CD4-positive, alpha-beta T cell treated with Interleukin-10 for 1 hour (primary cell): ENCODE measurements around the gene HAND1.
"Not testable (repeated sequence)": the region's sequence is repeated elsewhere in the genome, so short reads cannot be mapped to it uniquely, and the experiment has no call there.

Source experiments
- DNase-seq: peaks from one replicate; pipeline ENCODE4 v3.0.0-alpha.2; 2020

HAND1 gene

DNA sequence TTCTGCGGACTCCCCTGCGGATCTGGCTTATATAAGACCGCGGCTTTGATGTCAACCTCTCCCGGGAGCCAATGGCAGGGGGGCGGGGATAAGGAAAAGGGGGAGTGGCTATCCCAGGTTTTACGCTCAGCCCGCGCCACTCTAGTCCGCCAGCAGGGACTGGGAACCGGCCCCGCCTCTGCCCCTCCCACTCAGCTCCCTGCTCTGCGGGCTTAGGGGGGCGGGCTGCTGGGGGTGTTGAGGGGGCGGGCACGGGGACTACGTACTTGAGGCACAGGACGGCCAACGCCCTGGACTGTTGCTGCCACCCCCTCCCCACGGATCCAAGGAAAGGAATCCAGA is at the start of gene HAND1:
Gene HAND1 (minus strand): TSS at position 4 of the 342 bp plus-strand sequence. CDS start 219 bp downstream, outside the sequence.
- DNase-seq, result no peak

DNA sequence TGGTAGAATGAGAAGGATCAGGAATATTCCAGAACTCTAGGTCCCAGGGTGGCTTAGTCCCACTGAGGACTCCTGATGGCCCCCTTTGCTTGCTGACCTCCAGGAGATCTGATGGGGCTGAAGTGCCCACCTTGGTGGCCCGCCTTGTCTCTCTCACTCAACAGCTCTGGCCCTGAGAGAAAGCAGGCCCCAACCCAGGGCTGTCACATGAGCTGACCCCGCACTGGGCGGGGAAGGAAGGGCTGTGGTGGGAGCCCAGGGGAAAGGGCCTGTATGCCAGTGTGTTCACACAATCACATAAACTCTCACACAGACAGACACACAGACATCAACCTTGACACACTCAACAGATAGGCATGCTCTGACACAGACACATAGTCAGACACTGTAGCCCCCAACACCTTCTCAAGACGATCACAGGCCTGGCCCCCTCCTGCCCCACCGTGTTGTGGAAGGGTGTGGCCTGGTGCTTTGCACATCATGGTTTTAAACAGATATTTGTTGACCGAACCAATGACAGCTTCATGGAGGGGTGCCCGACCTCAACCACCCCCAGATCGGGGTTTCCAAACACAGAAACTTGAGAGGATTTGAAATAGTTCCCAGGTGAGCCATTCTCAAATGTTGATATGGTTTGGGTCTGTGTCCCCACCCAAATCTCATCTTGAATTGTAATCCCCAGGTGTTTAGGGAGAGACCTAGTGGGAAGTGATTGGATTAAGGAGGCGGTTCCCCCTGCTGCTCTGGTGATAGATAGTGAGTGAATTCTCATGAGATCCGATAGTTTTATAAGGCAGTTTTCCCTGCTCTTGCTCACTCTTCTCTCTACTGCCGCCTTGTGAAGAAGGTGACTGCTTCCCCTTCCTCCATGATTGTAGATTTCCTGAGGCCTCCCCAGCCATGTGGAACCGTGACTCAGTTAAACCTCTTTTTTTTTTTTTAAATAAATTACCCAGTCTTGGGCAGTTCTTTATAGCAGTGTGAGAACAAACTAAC is 48.5 kb upstream of the HAND1 start:
- no peak for DNase-seq

DNA sequence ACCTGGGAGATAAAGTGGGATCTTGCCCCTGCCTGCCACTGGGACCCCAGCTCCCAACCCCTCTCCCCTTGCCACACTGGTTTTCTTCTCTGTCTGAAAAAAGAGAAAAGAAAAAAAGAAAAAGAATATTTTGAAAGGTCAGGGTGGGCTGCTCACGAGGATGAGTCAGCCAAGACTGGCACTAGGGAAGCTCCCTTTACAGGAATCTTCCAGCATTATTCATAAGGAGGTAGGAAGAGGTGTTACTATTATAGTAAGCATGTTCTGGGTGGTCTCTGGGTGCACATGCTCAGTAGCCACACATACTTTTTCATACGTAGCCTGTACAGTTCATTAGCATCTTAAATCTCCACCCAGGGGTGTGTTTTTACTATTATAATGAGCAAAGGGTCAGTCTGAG is 46.8 kb upstream of the HAND1 start:
- DNase-seq, result no peak

GRCh38 chr5:154524181-154524580 is 46.2 kb upstream of the HAND1 start:
- no peak for DNase-seq

DNA sequence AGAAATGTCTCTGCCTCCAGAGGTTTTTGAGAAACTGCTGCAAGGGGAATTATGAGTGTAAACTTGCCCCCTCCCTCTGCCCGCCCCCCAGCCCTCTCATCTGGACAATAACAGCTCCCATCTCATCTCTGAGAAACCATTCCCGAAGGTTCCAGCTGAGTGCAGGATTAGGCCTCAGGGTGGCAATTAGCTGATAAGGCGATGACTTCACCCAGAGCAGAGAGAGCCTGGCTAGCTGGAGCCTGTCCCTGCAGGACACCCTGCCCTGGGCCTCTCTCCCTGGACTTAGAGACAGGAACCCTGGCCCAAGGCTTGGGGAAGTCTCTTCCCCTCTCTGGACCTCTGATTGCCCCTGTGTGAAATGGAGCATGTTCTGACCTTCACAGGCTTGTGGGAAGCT is 45.7 kb upstream of the HAND1 start:
- DNase-seq, result no peak

DNA sequence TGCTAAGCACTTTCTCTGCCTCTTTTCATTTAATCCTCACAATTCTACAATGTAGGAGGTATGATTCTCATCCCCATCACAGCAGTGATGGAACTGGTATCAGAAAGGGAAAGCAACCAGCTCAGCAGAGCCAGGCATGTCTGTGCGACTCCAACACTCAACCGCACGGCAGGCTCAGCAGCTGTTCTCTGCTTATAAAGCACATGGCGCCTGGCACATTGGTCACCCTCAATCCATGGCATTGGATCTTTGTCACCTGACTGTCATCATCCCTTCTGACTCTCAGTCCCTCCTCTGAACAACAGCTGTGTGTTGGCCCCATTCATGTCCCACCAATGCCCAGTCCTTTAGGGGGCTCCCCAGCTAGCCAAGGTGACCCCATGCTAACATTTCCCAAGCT is 45.1 kb upstream of the HAND1 start:
- no peak for DNase-seq

- DNase-seq, result no peak
These were observed 44.3 kb upstream of the HAND1 start for GRCh38 chr5:154522284-154522683.

DNA sequence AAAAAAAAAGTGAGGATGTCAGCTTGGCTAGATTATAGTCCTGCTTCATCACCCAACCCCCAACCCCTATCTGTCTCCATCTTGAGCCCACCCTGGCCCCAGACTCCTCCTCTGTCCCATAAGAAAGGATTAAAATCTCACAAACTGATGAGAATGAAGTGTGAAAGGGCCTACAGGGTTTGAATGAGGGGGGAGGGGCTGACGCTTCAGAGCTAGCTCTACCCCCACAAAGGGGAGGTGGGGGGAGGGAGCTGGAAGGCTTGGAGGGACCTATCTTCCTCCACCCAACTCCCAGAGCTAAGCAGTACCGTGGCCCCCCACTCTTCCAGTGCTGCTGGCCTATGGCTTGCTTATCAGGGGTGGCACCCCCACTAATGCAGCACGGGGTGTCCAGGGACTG is 43.7 kb upstream of the HAND1 start:
- DNase-seq, result no peak

DNA sequence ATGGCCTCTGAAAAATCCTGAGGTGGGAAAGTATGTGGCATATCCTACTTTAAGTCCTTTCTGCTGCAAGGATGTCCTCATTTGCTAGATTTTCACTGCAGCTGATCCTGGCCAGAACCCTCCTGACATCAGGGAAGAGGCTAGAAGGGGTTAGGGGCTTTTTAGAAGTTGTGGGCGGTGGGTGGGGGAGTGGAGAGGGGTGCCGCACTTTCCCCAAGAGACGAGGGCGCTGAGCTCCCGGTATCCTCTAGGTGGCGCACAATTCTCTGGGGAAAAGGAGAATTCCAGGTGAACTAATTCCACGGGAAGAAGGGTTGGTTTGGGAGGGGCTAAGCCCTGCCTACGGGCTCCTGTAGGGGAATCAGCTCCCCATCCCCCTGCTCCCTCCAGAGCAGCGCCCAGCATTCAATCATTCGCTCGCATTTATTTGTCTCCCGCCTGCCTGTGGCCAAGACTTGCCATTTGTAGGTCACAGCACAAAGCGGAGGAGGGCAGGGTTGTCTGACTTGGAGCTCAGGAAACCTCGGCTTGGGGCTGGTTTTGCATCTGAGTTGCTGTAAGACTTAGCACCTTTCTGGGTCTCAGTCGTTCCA is 42.9 kb upstream of the HAND1 start:
- peak; percentile 3 for DNase-seq

DNA sequence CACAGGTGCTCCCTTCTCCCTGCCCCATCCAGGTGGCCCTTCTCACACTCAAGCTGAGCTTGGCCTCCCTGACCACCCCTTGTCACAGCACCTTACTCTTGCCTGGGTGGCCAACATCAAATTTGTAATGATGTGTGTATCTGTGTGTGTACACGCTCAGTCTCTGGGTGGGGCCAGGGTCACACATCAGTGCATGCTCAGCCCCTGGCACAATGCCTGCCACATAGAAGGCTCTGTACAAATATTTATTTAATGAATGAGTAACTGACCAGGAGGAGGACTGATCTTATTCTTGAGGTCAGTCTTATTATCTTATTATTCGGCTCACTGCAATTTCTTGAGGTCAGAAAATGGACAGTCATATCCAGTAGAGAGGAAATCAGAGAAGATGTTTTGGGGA is 41.3 kb upstream of the HAND1 start:
- DNase-seq, result no peak

- DNase-seq, result no peak
These were observed 40.4 kb upstream of the HAND1 start for GRCh38 chr5:154518438-154518867.

GRCh38 chr5:154517810-154518437 is 39.9 kb upstream of the HAND1 start:
- DNase-seq, result no peak

DNA sequence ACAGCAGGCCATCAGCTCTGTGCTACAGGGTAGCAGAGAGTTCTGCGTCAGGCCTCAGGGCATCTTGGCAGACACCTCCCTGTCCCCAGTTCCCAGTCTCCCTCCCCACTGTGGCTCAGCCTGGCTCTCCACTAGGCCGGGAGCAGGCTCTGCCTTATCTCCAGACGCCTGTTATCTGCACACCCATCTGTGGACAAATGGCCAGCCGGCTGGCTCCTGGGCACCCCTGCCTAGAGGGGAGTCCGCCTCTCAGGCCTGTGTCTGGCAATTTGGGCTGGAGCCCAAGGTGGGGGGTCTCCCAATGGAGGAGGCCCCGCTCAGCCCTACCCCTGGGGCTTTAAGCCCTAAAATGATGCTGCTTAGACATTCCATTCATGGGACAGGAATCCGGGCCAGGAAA is 39.2 kb upstream of the HAND1 start:
- no peak for DNase-seq

GRCh38 chr5:154516475-154516874 is 38.4 kb upstream of the HAND1 start:
- DNase-seq, result no peak

DNA sequence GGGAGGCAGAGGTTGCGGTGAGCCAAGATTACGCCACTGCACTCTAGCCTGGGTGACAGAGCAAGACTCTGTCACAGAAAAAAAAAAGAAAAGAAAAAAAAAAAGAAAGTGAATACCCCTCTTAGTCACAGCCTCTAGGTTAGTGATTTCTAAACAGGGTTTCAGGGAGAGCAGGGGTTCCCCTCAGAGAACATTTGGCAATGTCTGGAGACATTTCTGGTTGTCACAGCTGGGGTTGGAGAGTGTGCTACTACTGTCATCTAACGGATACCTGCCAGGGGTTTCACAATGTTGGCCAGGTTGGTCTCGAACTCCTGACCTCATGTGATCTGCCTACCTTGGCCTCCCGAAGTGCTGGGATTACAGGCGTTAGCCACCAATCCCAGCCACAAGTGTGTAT is 37.5 kb upstream of the HAND1 start:
- DNase-seq, result not testable (repeated sequence)

GRCh38 chr5:154514331-154514730 is 36.3 kb upstream of the HAND1 start:
- no peak for DNase-seq

- no peak for DNase-seq
These were observed 35.6 kb upstream of the HAND1 start for GRCh38 chr5:154513669-154514084.

- no peak for DNase-seq
These were observed 34.0 kb upstream of the HAND1 start for GRCh38 chr5:154511984-154512383.

DNA sequence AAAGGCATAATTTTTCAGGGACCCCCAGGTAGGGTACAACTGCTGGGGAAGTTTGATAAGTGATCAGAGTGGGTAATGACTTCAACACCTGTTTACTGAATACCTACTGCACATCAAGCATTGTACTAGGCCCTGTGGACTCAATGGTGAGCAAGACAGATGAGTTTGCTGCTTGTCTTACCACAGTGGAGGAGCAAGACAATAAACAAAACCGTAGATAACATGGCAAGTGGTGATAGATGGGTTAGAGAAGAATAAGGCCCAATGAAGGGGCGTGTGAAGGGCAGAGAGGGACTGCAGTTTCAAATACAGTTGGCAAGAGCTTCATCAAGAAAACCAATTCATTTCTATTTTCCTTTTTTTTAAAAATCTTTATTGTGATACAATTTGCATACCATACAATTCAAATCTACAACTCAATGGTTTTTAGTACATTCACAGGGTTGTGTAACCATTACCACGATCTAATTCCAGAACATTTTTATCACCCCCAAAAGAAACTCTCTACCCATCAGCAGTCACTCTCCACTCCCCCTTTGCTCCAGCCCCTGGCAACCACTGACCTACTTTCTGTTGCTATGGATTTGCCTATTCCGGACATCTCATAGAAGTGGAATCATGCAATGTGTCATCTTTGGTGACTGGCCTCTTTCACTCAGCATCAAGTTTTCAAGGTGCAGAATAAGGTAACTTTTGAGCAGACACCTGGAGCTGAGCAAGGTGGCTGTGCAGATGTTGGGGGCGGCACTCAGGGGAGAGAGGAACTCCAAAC is 31.9 kb upstream of the HAND1 start:
- DNase-seq, result no peak

DNA sequence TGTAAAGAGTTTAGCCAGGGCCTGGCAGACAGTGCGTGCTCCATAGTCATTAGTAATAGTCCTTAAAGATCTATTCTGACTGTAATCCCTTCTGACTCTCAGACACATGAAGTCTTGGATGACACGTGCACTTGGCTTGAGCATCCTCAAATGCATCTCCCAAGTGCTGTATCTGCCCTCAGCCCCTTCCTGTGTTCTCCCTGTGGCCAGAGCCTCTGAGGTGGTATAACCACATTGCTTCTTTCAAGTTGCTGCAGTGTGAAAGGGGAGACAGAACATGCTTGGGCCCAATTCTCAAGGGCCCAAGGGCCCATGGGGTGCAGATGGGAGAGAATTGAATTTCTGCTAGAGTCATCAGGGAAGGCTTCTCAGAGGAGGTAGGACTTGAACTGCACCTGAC is 30.1 kb upstream of the HAND1 start:
- no peak for DNase-seq

GRCh38 chr5:154506716-154507080 is 28.7 kb upstream of the HAND1 start:
- no peak for DNase-seq

- no peak for DNase-seq
These were observed 28.2 kb upstream of the HAND1 start for GRCh38 chr5:154506049-154506715.

DNA sequence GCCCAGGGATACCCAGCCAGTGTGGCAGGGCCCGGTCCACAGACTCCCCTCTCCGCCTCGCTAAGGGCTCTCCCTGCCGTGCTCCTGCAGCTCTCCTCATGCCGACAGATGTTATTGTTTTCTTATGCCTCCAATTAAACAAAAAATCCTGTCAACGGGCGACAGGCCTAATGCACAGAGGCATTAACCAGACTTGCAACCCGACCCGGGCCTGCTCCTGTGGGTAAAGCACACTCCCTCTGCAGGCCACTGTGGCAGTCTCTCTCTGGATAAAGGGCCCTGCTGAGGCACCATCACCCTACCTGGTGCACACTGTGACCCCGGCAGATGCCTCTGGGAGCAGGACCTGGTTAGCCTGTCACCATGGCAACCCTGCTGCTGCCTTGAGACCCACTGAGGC is 27.5 kb upstream of the HAND1 start:
- no peak for DNase-seq
